Measurements from ENCODE around the gene HK3.

- TF ChIP-seq POLR2A (IDR thresholded peaks at IDR 0.05) = no peak
- TF ChIP-seq, protein P1, sequence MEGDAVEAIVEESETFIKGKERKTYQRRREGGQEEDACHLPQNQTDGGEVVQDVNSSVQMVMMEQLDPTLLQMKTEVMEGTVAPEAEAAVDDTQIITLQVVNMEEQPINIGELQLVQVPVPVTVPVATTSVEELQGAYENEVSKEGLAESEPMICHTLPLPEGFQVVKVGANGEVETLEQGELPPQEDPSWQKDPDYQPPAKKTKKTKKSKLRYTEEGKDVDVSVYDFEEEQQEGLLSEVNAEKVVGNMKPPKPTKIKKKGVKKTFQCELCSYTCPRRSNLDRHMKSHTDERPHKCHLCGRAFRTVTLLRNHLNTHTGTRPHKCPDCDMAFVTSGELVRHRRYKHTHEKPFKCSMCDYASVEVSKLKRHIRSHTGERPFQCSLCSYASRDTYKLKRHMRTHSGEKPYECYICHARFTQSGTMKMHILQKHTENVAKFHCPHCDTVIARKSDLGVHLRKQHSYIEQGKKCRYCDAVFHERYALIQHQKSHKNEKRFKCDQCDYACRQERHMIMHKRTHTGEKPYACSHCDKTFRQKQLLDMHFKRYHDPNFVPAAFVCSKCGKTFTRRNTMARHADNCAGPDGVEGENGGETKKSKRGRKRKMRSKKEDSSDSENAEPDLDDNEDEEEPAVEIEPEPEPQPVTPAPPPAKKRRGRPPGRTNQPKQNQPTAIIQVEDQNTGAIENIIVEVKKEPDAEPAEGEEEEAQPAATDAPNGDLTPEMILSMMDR (IDR thresholded peaks at IDR 0.05) = no peak
Measured at GRCh38 chr5:176879663-176880361, 19.3 kb downstream of the HK3 start.

All from body of pancreas (tissue), 4 donors.